Endodermal cell (in vitro differentiated cells): Measurements from ENCODE around the gene SMC1B. TPM values are rescaled to one million over a fixed set of nuclear protein-coding genes. Genes with fewer than 3 reads are reported as not detected.

ENCODE experiments used
- DNase-seq: peaks from one replicate; pipeline ENCODE4 v3.0.0-alpha.2; 2017
- H3K27ac ChIP-seq: 2 replicates; pipeline ENCODE4 v1.5.1; 2013; ENCODE audit warnings: mild to moderate bottlenecking, low read depth, low read length, moderate library complexity
- H3K27me3 ChIP-seq: 2 replicates; pipeline ENCODE4 v1.6.1; 2013; ENCODE audit warnings: mild to moderate bottlenecking, low read length, moderate library complexity; ENCODE audit not compliant: insufficient read depth, control insufficient read depth, poor library complexity, severe bottlenecking
- H3K36me3 ChIP-seq: 2 replicates; pipeline ENCODE4 v1.7.0; 2013; ENCODE audit warnings: mild to moderate bottlenecking, low read length, moderate library complexity; ENCODE audit not compliant: control insufficient read depth, insufficient read depth
- H3K4me1 ChIP-seq: one replicate; pipeline ENCODE4 v1.7.0; 2013; ENCODE audit warnings: low read length; ENCODE audit not compliant: control insufficient read depth, insufficient read depth
- H3K4me3 ChIP-seq: 2 replicates; pipeline ENCODE4 v1.5.1; 2013; ENCODE audit warnings: mild to moderate bottlenecking, low read length, moderate library complexity
- H3K9ac ChIP-seq: 2 replicates; pipeline ENCODE4 v1.6.1; 2013; ENCODE audit warnings: mild to moderate bottlenecking, low read length, moderate library complexity; ENCODE audit not compliant: poor library complexity, severe bottlenecking; ENCODE audit errors: extremely low read depth
- H3K9me3 ChIP-seq: 2 replicates; pipeline ENCODE4 v1.6.1; 2013; ENCODE audit warnings: mild to moderate bottlenecking, low read length, moderate library complexity; ENCODE audit not compliant: control insufficient read depth
- H3K27ac Mint-ChIP-seq: 2 replicates; pipeline ENCODE4 v1.8.0; 2020; ENCODE audit warnings: mixed read lengths
- H3K27me3 Mint-ChIP-seq: 2 replicates; pipeline ENCODE4 v1.8.0; 2021; ENCODE audit warnings: mild to moderate bottlenecking, mixed read lengths; ENCODE audit not compliant: insufficient read depth
- H3K36me3 Mint-ChIP-seq: 2 replicates; pipeline ENCODE4 v1.8.0; 2020; ENCODE audit warnings: low read depth, mixed read lengths
- H3K4me1 Mint-ChIP-seq: 2 replicates; pipeline ENCODE4 v1.8.0; 2020; ENCODE audit warnings: mixed read lengths
- H3K4me3 Mint-ChIP-seq: 2 replicates; pipeline ENCODE4 v1.8.0; 2020; ENCODE audit warnings: mild to moderate bottlenecking, moderate library complexity, mixed read lengths
- H3K9me3 Mint-ChIP-seq: 2 replicates; pipeline ENCODE4 v1.8.0; 2020; ENCODE audit warnings: mild to moderate bottlenecking, mixed read lengths
- WGBS, 2 experiments: methylation state at CpG; one replicate each; pipeline versions ENCODE4 v1.1.5 to v1.1.7; 2013; ENCODE audit warnings: missing lambda C conversion rate in 2 of 2, mixed read lengths in 1 of 2; ENCODE audit not compliant: insufficient coverage in 1 of 2, insufficient read length in 1 of 2; 5-methylcytosine and 5-hydroxymethylcytosine counted together
- total RNA-seq, 2 donors: library from RNA; stranded (reverse); fragmentation: NEBNext Ultra II Directional in 1 of 2; extraction: Animal tissue kit (Norgen Biotek cat#: 25700) in 1 of 2; gene quantifications; 2 replicates in 1 of 2; 3 replicates in 1 of 2; pipeline ENCODE4 v1.2.1, GENCODE V29; 2021
- TF ChIP-seq, protein P1 (sequence below): fragments of 200-600 bp; sonication (generic); conservative IDR thresholded peaks from 2 replicates; pipeline ENCODE4 v1.5.0; 2021; ENCODE audit warnings: antibody characterized with exemption, mild to moderate bottlenecking

SMC1B gene
- total RNA-seq, 2 donors from 2014 or later, result 0.11 TPM; not detected in 1

DNA sequence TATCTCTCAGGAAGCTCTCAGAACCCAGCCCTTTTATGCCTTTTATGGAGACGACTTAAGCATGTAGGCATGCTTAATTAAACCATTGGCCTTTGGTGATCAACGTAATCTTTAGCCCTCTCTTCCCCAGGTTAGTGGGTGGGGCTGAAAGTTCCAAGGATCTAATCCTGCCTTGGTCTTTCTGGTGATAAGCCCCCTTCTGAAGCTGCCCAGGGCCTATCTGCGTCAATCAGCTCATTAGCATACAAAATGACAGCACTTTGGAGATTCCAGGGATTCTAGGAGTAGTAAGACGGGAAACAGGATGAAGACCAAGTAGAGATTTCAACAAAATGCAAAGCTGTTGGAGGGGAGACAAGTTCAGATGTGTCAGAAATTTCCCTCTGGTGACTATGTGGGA, 100.5 kb downstream of the SMC1B start:
- H3K4me3 ChIP-seq, result no peak overlapping the region
- H3K27me3 ChIP-seq, result no peaks in the 10 kb centered on the region
- Mint-ChIP-seq H3K9me3 (no peaks in the 10 kb centered on the region), H3K27me3 (peaks cover 3% of the 10 kb centered on the region), H3K4me1 (peaks cover 57% of the 10 kb centered on the region), H3K27ac (peak overlapping the region; percentile 61), H3K36me3 (peaks cover 23% of the 10 kb centered on the region), H3K4me3 (peak overlapping the region; percentile 43)
- no peaks in the 10 kb centered on the region for H3K9me3 ChIP-seq
- H3K4me1 ChIP-seq, result peaks cover 14% of the 10 kb centered on the region
- H3K9ac ChIP-seq, result no peak overlapping the region
- 39 to 75% methylated on average over 3 to 4 of the region's 4 CpGs for WGBS, 2 experiments
- TF ChIP-seq, protein P1, sequence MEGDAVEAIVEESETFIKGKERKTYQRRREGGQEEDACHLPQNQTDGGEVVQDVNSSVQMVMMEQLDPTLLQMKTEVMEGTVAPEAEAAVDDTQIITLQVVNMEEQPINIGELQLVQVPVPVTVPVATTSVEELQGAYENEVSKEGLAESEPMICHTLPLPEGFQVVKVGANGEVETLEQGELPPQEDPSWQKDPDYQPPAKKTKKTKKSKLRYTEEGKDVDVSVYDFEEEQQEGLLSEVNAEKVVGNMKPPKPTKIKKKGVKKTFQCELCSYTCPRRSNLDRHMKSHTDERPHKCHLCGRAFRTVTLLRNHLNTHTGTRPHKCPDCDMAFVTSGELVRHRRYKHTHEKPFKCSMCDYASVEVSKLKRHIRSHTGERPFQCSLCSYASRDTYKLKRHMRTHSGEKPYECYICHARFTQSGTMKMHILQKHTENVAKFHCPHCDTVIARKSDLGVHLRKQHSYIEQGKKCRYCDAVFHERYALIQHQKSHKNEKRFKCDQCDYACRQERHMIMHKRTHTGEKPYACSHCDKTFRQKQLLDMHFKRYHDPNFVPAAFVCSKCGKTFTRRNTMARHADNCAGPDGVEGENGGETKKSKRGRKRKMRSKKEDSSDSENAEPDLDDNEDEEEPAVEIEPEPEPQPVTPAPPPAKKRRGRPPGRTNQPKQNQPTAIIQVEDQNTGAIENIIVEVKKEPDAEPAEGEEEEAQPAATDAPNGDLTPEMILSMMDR, result no peak
- no peak overlapping the region for H3K27ac ChIP-seq
- DNase-seq, result peak; percentile 67
- peaks cover 34% of the 10 kb centered on the region for H3K36me3 ChIP-seq

DNA sequence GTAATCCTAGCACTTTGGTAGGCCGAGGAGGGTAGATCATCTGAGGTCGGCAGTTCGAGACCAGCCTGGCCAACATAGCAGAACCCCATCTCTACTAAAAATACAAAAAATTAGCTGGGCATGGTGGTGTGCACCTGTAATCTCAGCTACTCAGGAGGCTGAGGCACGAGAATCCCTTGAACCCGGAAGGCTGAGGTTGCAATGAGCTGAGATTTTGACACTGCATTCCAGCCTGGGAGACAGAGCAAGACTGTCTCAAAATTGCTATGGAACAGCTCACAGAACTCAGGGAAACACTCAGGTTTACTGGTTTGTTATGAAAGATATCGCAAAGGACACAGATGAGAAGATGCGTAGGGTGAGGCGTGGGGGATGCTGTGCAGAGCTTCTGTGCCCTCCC, 101.0 kb downstream of the SMC1B start:
- WGBS, 2 experiments, result 79 to 81% methylated on average over 8 of the region's 8 CpGs
- Mint-ChIP-seq H3K27me3 (peaks cover 3% of the 10 kb centered on the region), H3K27ac (peak overlapping the region; percentile 61), H3K4me1 (peaks cover 54% of the 10 kb centered on the region), H3K36me3 (peaks cover 22% of the 10 kb centered on the region), H3K9me3 (no peaks in the 10 kb centered on the region), H3K4me3 (peak overlapping the region; percentile 43)
- Histone ChIP-seq H3K4me3 (no peak overlapping the region), H3K27ac (no peak overlapping the region), H3K4me1 (peaks cover 14% of the 10 kb centered on the region), H3K9me3 (no peaks in the 10 kb centered on the region), H3K27me3 (no peaks in the 10 kb centered on the region), H3K36me3 (peaks cover 32% of the 10 kb centered on the region), H3K9ac (no peak overlapping the region)
- TF ChIP-seq, protein P1, result no peak
- no peak for DNase-seq

DNA sequence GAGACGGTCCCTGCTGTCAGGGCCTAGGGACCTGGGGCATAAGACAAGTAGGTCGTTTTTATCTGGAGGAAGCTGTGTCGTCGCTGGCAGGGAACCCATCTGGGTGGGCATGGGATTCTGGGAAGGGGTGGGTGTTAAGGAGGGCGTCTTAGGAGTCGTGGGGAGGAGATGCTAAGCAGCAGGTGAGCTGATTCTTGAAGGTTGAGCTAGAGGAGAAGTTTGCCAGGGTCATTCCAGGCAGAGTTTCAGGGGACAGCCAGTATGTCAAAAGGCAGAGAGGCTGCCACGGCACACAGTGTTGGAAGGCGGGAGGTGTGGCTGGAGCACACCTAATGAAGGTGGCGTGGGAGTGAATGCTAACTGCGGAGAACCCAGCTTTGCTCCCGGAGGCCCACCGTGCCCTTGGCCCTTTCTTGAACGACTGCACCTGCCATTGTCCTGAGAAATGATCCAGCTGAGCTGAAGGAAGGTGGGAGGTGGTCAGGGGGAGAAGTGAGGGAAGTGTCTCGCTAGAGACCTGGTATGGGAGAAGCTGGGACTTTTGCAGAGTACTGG, 102.3 kb downstream of the SMC1B start:
- Mint-ChIP-seq H3K27ac (peak overlapping the region; percentile 33), H3K9me3 (no peaks in the 10 kb centered on the region), H3K36me3 (peaks cover 16% of the 10 kb centered on the region), H3K4me3 (peak overlapping the region; percentile 79), H3K27me3 (peaks cover 3% of the 10 kb centered on the region), H3K4me1 (peaks cover 48% of the 10 kb centered on the region)
- H3K4me3 ChIP-seq, result peak overlapping the region; percentile 94
- no peak overlapping the region for H3K27ac ChIP-seq
- peaks cover 21% of the 10 kb centered on the region for H3K36me3 ChIP-seq
- H3K27me3 ChIP-seq, result no peaks in the 10 kb centered on the region
- H3K9me3 ChIP-seq, result no peaks in the 10 kb centered on the region
- peak overlapping the region; percentile 71 for H3K9ac ChIP-seq
- TF ChIP-seq, protein P1, result no peak
- H3K4me1 ChIP-seq, result peaks cover 7% of the 10 kb centered on the region
- WGBS, 2 experiments, result 56 to 61% methylated on average over 6 to 14 of the region's 14 CpGs
- DNase-seq, result no peak
